Natural killer cell (primary cell): ENCODE results near the gene ZNF438. TPM values are rescaled to one million over a fixed set of nuclear protein-coding genes. Genes with fewer than 3 reads are reported as not detected.
A peak's percentile ranks its signal among the peaks of the same experiment; 100 is the strongest.

Experiments used
- ATAC-seq, 3 donors: fragments of 150-1000 bp in 2 of 3; fragments of 200-7000 bp in 1 of 3; cut with Tn5 transposase; 1 replicate in 1 of 3; 2 replicates in 2 of 3; pipeline ENCODE4 v1.10.0; 2021; ENCODE audit warnings: mild to moderate bottlenecking in 2 of 3, moderate library complexity in 2 of 3
- DNase-seq, 2 donors: peaks; one replicate each; pipeline versions ENCODE4 v3.0.0 to v3.0.0-alpha.2; 2013 to 2021; ENCODE audit warnings: mixed read lengths in 1 of 2
- H3K27ac ChIP-seq: one replicate; pipeline ENCODE4 v1.5.1; 2013; ENCODE audit warnings: mild to moderate bottlenecking, low read length
- H3K27me3 ChIP-seq: one replicate; pipeline ENCODE4 v1.6.1; 2013; ENCODE audit warnings: low read length; ENCODE audit not compliant: control insufficient read depth, insufficient read depth
- H3K36me3 ChIP-seq: one replicate; pipeline ENCODE4 v1.6.1; 2013; ENCODE audit warnings: low read length; ENCODE audit not compliant: control insufficient read depth, insufficient read depth
- H3K4me1 ChIP-seq: one replicate; pipeline ENCODE4 v1.6.1; 2013; ENCODE audit warnings: low read length; ENCODE audit not compliant: control insufficient read depth, insufficient read depth
- H3K4me3 ChIP-seq: one replicate; pipeline ENCODE4 v1.5.1; 2013; ENCODE audit warnings: low read length
- H3K9me3 ChIP-seq: one replicate; pipeline ENCODE4 v1.6.1; 2013; ENCODE audit warnings: low read length; ENCODE audit not compliant: control insufficient read depth, insufficient read depth
- H3K27ac Mint-ChIP-seq, 2 donors: one replicate each; pipeline ENCODE4 v1.8.0; 2022; ENCODE audit warnings: mild to moderate bottlenecking in 2 of 2, mixed read lengths in 2 of 2, moderate library complexity in 1 of 2
- H3K27me3 Mint-ChIP-seq, 2 donors: one replicate each; pipeline ENCODE4 v1.8.0; 2022; ENCODE audit warnings: low read depth in 2 of 2, mixed read lengths in 2 of 2
- H3K36me3 Mint-ChIP-seq: one replicate; pipeline ENCODE4 v1.8.0; 2022; ENCODE audit warnings: mixed read lengths
- H3K4me1 Mint-ChIP-seq, 2 donors: one replicate each; pipeline ENCODE4 v1.8.0; 2022; ENCODE audit warnings: mixed read lengths in 2 of 2
- H3K4me3 Mint-ChIP-seq: one replicate; pipeline ENCODE4 v1.8.0; 2022; ENCODE audit warnings: mild to moderate bottlenecking, moderate library complexity, mixed read lengths
- H3K9me3 Mint-ChIP-seq, 2 donors: one replicate each; pipeline ENCODE4 v1.8.0; 2022; ENCODE audit warnings: mixed read lengths in 2 of 2
- CTCF ChIP-seq: fragments of 200-600 bp; IDR thresholded peaks from one replicate; pipeline ENCODE4 v1.8.0; 2022; ENCODE audit warnings: antibody characterized with exemption
- WGBS: methylation state at CpG from one replicate; pipeline ENCODE4 v1.1.7; 2013; ENCODE audit warnings: missing lambda C conversion rate; ENCODE audit not compliant: insufficient coverage; 5-methylcytosine and 5-hydroxymethylcytosine counted together
- intact Hi-C: fragments of 100-400 bp; cut with micrococcal nuclease; formaldehyde crosslinking; loops from one replicate; pipeline ENCODE4 v1.14.2; 2022
- total RNA-seq, 4 donors: library from RNA; stranded (reverse); fragments of 120-200 nt in 1 of 4; gene quantifications; one replicate each; pipeline versions ENCODE4 v1.2.3 to v1.2.4, GENCODE V29; 2013 to 2022

The ZNF438 gene
- total RNA-seq, 3 donors from 2014 or later (not counting 1 experiment from before 2014, with no cell fraction given): 2.2 to 3.7 (median 3.7) TPM

DNA sequence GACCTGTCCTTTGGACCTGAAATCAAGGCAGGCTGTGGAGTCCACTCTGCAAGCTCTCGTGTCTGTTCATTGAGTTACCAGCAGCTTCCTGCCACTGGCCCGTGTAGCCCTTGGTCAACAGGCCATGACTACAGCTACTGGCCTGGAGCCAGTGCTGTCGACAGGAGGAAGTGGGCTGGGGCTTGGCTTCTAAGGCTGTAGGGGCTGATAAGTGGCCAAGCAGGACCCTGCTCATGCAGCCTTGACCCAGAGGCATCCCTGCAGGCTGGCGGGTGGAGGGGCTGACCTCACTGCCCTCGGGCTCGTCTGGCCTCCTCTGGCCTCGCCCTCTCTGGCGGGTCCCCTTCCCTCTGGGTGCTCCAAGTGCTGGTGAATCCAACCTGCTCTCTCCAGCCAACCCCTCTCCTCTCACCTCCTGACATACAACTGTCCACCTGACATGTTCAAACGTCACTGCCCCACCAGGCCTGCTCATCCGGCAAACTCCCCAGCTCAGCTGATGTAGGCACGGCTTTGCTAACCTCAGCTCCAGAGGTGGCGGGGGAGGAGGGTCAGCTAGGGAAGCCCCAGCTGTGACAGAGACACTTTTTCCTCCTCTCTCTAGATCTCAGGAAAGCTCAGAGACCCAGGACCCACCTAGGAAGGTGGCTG, 213.5 kb downstream of the ZNF438 start:
- intact Hi-C loops: no loop called here
- Mint-ChIP-seq H3K4me3 (no peak overlapping the region), H3K9me3 (no peaks in the 10 kb centered on the region), H3K27me3 (peaks cover 0 to 21% of the 10 kb centered on the region in 2 donors), H3K4me1 (peaks cover 0 to 7% of the 10 kb centered on the region in 2 donors), H3K36me3 (no peaks in the 10 kb centered on the region), H3K27ac (peak overlapping the region in 1 of 2 donors; percentile 51)
- H3K4me3 ChIP-seq: no peak overlapping the region
- 51% methylated on average over 12 of the region's 12 CpGs for WGBS
- H3K27me3 ChIP-seq: no peaks in the 10 kb centered on the region
- no peaks in the 10 kb centered on the region for H3K36me3 ChIP-seq
- DNase-seq (no peak), ATAC-seq (peak; percentile 65 to 84 (median 66))
- H3K27ac ChIP-seq: peak overlapping the region; percentile 52
- TF ChIP-seq CTCF: no peak
- H3K4me1 ChIP-seq: peaks cover 23% of the 10 kb centered on the region
- H3K9me3 ChIP-seq: no peaks in the 10 kb centered on the region

DNA sequence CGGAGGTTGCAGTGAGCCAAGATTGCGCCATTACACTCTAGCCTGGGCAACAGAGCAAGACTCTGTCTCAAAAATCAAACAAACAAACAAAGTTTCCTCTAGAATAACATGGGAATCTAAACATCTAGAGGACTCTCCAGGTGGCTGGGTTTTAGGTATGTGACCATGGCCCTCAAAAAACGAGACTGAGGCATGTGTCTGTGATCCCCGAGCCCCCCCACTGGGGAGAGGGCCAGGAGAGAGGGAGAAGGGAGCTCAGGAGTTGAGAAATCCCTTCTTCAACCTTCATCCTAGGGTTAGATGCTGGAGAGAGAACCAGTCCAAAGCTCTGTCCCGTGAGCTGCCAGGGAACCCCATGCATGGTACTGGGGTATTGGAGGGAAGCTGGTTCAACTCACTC, 214.1 kb downstream of the ZNF438 start:
- no peak overlapping the region for H3K27ac Mint-ChIP-seq
- intact Hi-C loops: no loop called here
- TF ChIP-seq CTCF: no peak
- Histone ChIP-seq H3K27me3 (no peaks in the 10 kb centered on the region), H3K9me3 (no peaks in the 10 kb centered on the region), H3K27ac (no peak overlapping the region), H3K36me3 (no peaks in the 10 kb centered on the region), H3K4me1 (peaks cover 27% of the 10 kb centered on the region), H3K4me3 (no peak overlapping the region)
- peaks cover 0 to 21% of the 10 kb centered on the region in 2 donors for H3K27me3 Mint-ChIP-seq
- no peaks in the 10 kb centered on the region for H3K36me3 Mint-ChIP-seq
- 95% methylated on average over 4 of the region's 5 CpGs for WGBS
- H3K4me3 Mint-ChIP-seq: no peak overlapping the region
- peaks cover 0 to 7% of the 10 kb centered on the region in 2 donors for H3K4me1 Mint-ChIP-seq
- no peak for ATAC-seq
- DNase-seq: no peak
- no peaks in the 10 kb centered on the region for H3K9me3 Mint-ChIP-seq

- H3K9me3 Mint-ChIP-seq: no peaks in the 10 kb centered on the region
- no peaks in the 10 kb centered on the region for H3K36me3 Mint-ChIP-seq
- H3K27me3 Mint-ChIP-seq: peaks cover 0 to 20% of the 10 kb centered on the region in 2 donors
- ATAC-seq (no peak), DNase-seq (no peak)
- Histone ChIP-seq H3K4me1 (peaks cover 31% of the 10 kb centered on the region), H3K9me3 (no peaks in the 10 kb centered on the region), H3K27me3 (no peaks in the 10 kb centered on the region), H3K4me3 (no peak overlapping the region), H3K36me3 (no peaks in the 10 kb centered on the region), H3K27ac (no peak overlapping the region)
- no peak for TF ChIP-seq CTCF
- no peak overlapping the region for H3K27ac Mint-ChIP-seq
- H3K4me3 Mint-ChIP-seq: no peak overlapping the region
- 78% methylated on average over 3 of the region's 3 CpGs for WGBS
- intact Hi-C loops: no loop called here
- H3K4me1 Mint-ChIP-seq: peaks cover 0 to 7% of the 10 kb centered on the region in 2 donors
These were observed 214.9 kb downstream of the ZNF438 start for GRCh38 chr10:30816820-30817171.
